Measurements from ENCODE around the gene WDR72. TPM values are rescaled to one million over a fixed set of nuclear protein-coding genes. Genes with fewer than 3 reads are reported as not detected.

Gene WDR72
- total and polyA plus RNA-seq, 2 of the 8 experiments (the other 6 are each of a cell fraction or from before 2014, with no cell fraction given), result 1.2 to 1.9 TPM

- no peak for TF ChIP-seq EP300 (IDR thresholded peaks at IDR 0.05; ENCODE audit: borderline replicate concordance in 1 of 2, low read depth in 2 of 2, low read length in 2 of 2)
- TF ChIP-seq JUN (IDR thresholded peaks at IDR 0.05; ENCODE audit: low read depth, low read length), result no peak
- no peak for TF ChIP-seq NRF1 (IDR thresholded peaks at IDR 0.05; ENCODE audit: low read depth, low read length)
Observed at GRCh38 chr15:53648934-53649333, 110.5 kb downstream of the WDR72 start (continued).
